Measurements from ENCODE around the gene OR1F1. TPM values are rescaled to one million over a fixed set of nuclear protein-coding genes. Genes with fewer than 3 reads are reported as not detected.

The OR1F1 gene
- total and polyA plus RNA-seq, 9 of the 15 experiments (the other 6 are each of a cell fraction or from before 2014, with no cell fraction given): 0.15 to 0.61 (median 0.35) TPM; not detected in 3

DNA sequence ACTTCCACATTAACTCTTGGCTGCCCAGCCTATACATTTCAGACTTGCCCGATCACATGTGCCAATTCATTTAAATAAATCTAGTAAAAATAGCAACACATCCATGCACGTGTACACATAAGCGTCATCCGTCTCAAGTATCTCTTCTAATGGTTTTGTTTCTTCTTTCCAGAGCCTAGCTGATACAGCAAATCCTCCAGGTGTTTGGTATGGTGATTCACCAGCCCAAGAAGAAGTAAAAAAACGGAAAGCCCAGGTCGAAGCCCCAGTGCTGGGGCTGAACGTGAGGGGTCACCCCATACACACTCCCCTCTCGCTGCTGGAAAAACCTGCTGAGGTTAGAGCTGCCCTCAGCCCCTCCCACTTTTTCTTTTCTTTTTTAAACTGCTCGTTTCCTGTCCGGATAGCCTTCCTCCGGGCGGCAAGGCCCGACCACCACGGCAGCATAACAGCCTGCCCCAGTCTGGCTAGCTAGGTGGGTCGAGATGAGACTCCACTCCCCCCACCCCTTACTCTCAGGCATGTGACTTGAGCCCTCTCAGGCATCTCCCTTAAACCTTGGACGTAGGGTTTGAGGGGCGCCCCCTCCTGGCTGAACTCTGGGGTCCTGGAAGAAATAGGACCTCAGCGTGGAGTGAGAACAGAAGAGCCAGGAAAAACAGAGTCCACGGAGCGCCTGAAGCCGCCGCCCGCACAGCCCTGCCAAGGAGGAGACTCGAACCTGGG, 13.9 kb upstream of the OR1F1 start (continued):
- TF ChIP-seq, protein P1, sequence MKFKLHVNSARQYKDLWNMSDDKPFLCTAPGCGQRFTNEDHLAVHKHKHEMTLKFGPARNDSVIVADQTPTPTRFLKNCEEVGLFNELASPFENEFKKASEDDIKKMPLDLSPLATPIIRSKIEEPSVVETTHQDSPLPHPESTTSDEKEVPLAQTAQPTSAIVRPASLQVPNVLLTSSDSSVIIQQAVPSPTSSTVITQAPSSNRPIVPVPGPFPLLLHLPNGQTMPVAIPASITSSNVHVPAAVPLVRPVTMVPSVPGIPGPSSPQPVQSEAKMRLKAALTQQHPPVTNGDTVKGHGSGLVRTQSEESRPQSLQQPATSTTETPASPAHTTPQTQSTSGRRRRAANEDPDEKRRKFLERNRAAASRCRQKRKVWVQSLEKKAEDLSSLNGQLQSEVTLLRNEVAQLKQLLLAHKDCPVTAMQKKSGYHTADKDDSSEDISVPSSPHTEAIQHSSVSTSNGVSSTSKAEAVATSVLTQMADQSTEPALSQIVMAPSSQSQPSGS (CRISPR knock-in tag; IDR thresholded peaks at IDR 0.05): no peak
- no peak for TF ChIP-seq TAL1 (IDR thresholded peaks at IDR 0.05)
- TF ChIP-seq LEF1 (IDR thresholded peaks at IDR 0.05): 0 out of 2 replicates have a peak, but pooled peaks have one; percentile 16
- no peak for TF ChIP-seq ZNF143 (CRISPR knock-in tag; IDR thresholded peaks at IDR 0.05)
- no peak for TF ChIP-seq SMAD4 (CRISPR knock-in tag; conservative IDR thresholded peaks at IDR 0.05)
- TF ChIP-seq, protein P2, sequence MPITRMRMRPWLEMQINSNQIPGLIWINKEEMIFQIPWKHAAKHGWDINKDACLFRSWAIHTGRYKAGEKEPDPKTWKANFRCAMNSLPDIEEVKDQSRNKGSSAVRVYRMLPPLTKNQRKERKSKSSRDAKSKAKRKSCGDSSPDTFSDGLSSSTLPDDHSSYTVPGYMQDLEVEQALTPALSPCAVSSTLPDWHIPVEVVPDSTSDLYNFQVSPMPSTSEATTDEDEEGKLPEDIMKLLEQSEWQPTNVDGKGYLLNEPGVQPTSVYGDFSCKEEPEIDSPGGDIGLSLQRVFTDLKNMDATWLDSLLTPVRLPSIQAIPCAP (CRISPR knock-in tag; IDR thresholded peaks at IDR 0.05; ENCODE audit: borderline replicate concordance): no peak
- TF ChIP-seq GTF2A2 (tag; IDR thresholded peaks at IDR 0.05): no peak
- no peak for TF ChIP-seq ZNF282 (CRISPR knock-in tag; IDR thresholded peaks at IDR 0.05)
- TF ChIP-seq CREBBP (IDR thresholded peaks at IDR 0.05; ENCODE audit: low read depth, low read length): no peak
- no peak for TF ChIP-seq ZNF134 (CRISPR knock-in tag; conservative IDR thresholded peaks at IDR 0.05)
- TF ChIP-seq ZBTB7A (IDR thresholded peaks at IDR 0.05; ENCODE audit: borderline replicate concordance, control insufficient read depth, low read depth, low read length): peak; percentile 63; the same call in 1 of the 2 replicates
- TF ChIP-seq, protein P3, sequence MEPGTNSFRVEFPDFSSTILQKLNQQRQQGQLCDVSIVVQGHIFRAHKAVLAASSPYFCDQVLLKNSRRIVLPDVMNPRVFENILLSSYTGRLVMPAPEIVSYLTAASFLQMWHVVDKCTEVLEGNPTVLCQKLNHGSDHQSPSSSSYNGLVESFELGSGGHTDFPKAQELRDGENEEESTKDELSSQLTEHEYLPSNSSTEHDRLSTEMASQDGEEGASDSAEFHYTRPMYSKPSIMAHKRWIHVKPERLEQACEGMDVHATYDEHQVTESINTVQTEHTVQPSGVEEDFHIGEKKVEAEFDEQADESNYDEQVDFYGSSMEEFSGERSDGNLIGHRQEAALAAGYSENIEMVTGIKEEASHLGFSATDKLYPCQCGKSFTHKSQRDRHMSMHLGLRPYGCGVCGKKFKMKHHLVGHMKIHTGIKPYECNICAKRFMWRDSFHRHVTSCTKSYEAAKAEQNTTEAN (CRISPR knock-in tag; IDR thresholded peaks at IDR 0.05): no peak
- TF ChIP-seq ZNF57 (CRISPR knock-in tag; IDR thresholded peaks at IDR 0.05): no peak
- TF ChIP-seq, protein P4, sequence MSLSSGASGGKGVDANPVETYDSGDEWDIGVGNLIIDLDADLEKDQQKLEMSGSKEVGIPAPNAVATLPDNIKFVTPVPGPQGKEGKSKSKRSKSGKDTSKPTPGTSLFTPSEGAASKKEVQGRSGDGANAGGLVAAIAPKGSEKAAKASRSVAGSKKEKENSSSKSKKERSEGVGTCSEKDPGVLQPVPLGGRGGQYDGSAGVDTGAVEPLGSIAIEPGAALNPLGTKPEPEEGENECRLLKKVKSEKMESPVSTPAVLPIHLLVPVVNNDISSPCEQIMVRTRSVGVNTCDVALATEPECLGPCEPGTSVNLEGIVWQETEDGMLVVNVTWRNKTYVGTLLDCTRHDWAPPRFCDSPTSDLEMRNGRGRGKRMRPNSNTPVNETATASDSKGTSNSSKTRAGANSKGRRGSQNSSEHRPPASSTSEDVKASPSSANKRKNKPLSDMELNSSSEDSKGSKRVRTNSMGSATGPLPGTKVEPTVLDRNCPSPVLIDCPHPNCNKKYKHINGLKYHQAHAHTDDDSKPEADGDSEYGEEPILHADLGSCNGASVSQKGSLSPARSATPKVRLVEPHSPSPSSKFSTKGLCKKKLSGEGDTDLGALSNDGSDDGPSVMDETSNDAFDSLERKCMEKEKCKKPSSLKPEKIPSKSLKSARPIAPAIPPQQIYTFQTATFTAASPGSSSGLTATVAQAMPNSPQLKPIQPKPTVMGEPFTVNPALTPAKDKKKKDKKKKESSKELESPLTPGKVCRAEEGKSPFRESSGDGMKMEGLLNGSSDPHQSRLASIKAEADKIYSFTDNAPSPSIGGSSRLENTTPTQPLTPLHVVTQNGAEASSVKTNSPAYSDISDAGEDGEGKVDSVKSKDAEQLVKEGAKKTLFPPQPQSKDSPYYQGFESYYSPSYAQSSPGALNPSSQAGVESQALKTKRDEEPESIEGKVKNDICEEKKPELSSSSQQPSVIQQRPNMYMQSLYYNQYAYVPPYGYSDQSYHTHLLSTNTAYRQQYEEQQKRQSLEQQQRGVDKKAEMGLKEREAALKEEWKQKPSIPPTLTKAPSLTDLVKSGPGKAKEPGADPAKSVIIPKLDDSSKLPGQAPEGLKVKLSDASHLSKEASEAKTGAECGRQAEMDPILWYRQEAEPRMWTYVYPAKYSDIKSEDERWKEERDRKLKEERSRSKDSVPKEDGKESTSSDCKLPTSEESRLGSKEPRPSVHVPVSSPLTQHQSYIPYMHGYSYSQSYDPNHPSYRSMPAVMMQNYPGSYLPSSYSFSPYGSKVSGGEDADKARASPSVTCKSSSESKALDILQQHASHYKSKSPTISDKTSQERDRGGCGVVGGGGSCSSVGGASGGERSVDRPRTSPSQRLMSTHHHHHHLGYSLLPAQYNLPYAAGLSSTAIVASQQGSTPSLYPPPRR (CRISPR knock-in tag; IDR thresholded peaks at IDR 0.05; ENCODE audit: borderline replicate concordance): no peak
- TF ChIP-seq, protein P5, sequence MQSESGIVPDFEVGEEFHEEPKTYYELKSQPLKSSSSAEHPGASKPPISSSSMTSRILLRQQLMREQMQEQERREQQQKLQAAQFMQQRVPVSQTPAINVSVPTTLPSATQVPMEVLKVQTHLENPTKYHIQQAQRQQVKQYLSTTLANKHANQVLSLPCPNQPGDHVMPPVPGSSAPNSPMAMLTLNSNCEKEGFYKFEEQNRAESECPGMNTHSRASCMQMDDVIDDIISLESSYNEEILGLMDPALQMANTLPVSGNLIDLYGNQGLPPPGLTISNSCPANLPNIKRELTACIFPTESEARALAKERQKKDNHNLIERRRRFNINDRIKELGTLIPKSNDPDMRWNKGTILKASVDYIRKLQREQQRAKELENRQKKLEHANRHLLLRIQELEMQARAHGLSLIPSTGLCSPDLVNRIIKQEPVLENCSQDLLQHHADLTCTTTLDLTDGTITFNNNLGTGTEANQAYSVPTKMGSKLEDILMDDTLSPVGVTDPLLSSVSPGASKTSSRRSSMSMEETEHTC (IDR thresholded peaks at IDR 0.05): peak; percentile 46; the same call in 1 of the 2 replicates
- no peak for TF ChIP-seq ASH1L (IDR thresholded peaks at IDR 0.05; ENCODE audit: borderline replicate concordance, low read depth, partially characterized antibody)
- no peak for TF ChIP-seq HNRNPH1 (optimal IDR thresholded peaks at IDR 0.05; ENCODE audit: low read depth, low read length)
- TF ChIP-seq PTRF (tag; IDR thresholded peaks at IDR 0.05): no peak
